ENCODE data around the gene TMEM201. TPM values are rescaled to one million over a fixed set of nuclear protein-coding genes. Genes with fewer than 3 reads are reported as not detected.

Gene TMEM201
- polyA plus RNA-seq, 1 of the 3 experiments (the other 2 are of a cell fraction) = 8.2 TPM

DNA sequence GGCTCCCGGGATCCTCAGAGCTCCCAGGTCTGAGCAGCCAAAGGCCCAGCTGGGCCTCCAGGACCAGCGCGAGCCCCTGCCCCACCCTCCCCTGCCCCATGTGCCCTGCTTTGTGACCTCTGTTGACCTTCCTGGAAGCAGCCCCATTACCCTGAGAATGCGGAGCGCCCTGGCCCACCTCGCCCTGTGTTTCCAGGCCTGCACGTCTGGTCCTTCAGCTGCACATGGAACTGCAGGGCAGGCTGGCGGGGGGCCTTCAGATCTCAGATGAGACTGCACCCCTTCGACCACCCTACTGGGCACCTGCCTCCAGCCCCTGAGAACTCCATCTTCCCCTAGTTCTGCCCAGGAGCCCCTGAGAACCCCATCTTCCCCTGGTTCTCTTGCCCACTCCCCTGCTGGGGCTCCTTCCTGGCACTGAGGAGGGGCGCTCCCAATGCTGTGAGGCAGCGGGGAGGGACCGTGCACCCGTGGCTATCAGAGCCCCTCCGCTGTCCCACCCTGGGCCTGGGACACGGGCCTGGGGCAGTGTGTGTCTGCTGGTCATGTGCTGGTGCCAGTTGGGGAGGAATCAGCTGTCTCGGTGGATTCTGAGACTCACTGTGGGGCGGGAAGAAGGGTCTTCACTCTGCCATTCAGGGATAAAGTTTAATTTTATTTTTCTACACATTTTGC lies 25.1 kb downstream of the TMEM201 start:
- DNase-seq = no peak
- peaks cover 0 to 35% of the 10 kb centered on the region in 2 experiments; a peak in 1 of 4 replicates for H3K4me1 ChIP-seq (ENCODE audit: control insufficient read depth in 1 of 2, insufficient read depth in 2 of 2, low read depth in 1 of 2, low read length in 1 of 2)
- H3F3A ChIP-seq (replicated peaks; ENCODE audit: insufficient read depth) = no peaks in the 10 kb centered on the region
- H3K9ac ChIP-seq = no peak overlapping the region
- TF ChIP-seq RXRA (IDR thresholded peaks at IDR 0.05; ENCODE audit: borderline replicate concordance, low read depth) = no peak
- no peak for TF ChIP-seq EZH2phosphoT487 (IDR thresholded peaks at IDR 0.05; ENCODE audit: borderline replicate concordance, low read depth)
- TF ChIP-seq GATA2 (CRISPR knock-in tag; IDR thresholded peaks at IDR 0.05) = no peak
- TF ChIP-seq, protein P1, sequence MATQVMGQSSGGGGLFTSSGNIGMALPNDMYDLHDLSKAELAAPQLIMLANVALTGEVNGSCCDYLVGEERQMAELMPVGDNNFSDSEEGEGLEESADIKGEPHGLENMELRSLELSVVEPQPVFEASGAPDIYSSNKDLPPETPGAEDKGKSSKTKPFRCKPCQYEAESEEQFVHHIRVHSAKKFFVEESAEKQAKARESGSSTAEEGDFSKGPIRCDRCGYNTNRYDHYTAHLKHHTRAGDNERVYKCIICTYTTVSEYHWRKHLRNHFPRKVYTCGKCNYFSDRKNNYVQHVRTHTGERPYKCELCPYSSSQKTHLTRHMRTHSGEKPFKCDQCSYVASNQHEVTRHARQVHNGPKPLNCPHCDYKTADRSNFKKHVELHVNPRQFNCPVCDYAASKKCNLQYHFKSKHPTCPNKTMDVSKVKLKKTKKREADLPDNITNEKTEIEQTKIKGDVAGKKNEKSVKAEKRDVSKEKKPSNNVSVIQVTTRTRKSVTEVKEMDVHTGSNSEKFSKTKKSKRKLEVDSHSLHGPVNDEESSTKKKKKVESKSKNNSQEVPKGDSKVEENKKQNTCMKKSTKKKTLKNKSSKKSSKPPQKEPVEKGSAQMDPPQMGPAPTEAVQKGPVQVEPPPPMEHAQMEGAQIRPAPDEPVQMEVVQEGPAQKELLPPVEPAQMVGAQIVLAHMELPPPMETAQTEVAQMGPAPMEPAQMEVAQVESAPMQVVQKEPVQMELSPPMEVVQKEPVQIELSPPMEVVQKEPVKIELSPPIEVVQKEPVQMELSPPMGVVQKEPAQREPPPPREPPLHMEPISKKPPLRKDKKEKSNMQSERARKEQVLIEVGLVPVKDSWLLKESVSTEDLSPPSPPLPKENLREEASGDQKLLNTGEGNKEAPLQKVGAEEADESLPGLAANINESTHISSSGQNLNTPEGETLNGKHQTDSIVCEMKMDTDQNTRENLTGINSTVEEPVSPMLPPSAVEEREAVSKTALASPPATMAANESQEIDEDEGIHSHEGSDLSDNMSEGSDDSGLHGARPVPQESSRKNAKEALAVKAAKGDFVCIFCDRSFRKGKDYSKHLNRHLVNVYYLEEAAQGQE (IDR thresholded peaks at IDR 0.05; ENCODE audit: low read depth, low read length) = no peak
- no peak for TF ChIP-seq RAD21 (IDR thresholded peaks at IDR 0.05; ENCODE audit: low read length)
- no peak for TF ChIP-seq YY1 (IDR thresholded peaks at IDR 0.05; ENCODE audit: low read depth)
- TF ChIP-seq RCOR1 (IDR thresholded peaks at IDR 0.05; ENCODE audit: low read length) = no peak
- TF ChIP-seq FOXM1 (IDR thresholded peaks at IDR 0.05; ENCODE audit: low read depth) = no peak
- TF ChIP-seq, protein P2, sequence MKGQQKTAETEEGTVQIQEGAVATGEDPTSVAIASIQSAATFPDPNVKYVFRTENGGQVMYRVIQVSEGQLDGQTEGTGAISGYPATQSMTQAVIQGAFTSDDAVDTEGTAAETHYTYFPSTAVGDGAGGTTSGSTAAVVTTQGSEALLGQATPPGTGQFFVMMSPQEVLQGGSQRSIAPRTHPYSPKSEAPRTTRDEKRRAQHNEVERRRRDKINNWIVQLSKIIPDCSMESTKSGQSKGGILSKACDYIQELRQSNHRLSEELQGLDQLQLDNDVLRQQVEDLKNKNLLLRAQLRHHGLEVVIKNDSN (IDR thresholded peaks at IDR 0.05; ENCODE audit: borderline replicate concordance, low read depth) = no peak
- no peak for TF ChIP-seq GABPA (IDR thresholded peaks at IDR 0.05; ENCODE audit: low read depth)
- TF ChIP-seq POLR2AphosphoS5 (IDR thresholded peaks at IDR 0.05; ENCODE audit: low read depth, low read length) = no peak
- no peak for TF ChIP-seq NRF1 (IDR thresholded peaks at IDR 0.05; ENCODE audit: low read depth, low read length)
- H2AFZ ChIP-seq (ENCODE audit: low read depth) = no peak overlapping the region
- no peak overlapping the region for H3K4me3 ChIP-seq (ENCODE audit: low read depth in 2 of 2, low read length in 1 of 2)
- ChIA-PET POLR2A (no interaction called here), CTCF (interaction anchor here (1.0 to 8.1 kb wide), 4 partner anchors 14 to 596 kb away, joined by 3 to 74 read pairs (median 3); partner anchors contain the start of gene TMEM201)
- H3K36me3 ChIP-seq (replicated peaks in 1 of 2; ENCODE audit: control insufficient read depth in 1 of 2, insufficient read depth in 2 of 2, low read length in 1 of 2) = peaks cover 0 to 4% of the 10 kb centered on the region in 2 experiments
- H3K9me2 ChIP-seq = no peaks in the 10 kb centered on the region
- H3K9me3 ChIP-seq = no peaks in the 10 kb centered on the region
- H3K79me2 ChIP-seq (ENCODE audit: insufficient read depth) = no peaks in the 10 kb centered on the region
- no peak overlapping the region for H3K4me2 ChIP-seq
- peak overlapping the region in 1 of 2 experiments; percentile 83; a peak in 1 of 4 replicates for H3K27ac ChIP-seq (ENCODE audit: low read depth in 2 of 2, low read length in 1 of 2)
- H3K27me3 ChIP-seq (ENCODE audit: insufficient read depth) = no peaks in the 10 kb centered on the region
- H4K20me1 ChIP-seq (ENCODE audit: insufficient read depth) = no peaks in the 10 kb centered on the region
- WGBS (ENCODE audit: low lambda C conversion rate) = 89% methylated on average over 10 of the region's 17 CpGs

Measured in SK-N-SH (cell line).